Sigmoid colon (tissue), 7 donors: ENCODE results near the gene PABPN1. TPM values are rescaled to one million over a fixed set of nuclear protein-coding genes. Genes with fewer than 3 reads are reported as not detected.

Source experiments
- DNase-seq: peaks from one replicate; pipeline ENCODE4 v3.0.0-alpha.2; 2019
- H3K27ac ChIP-seq, 4 donors: fragments of 200-600 bp; sonication (generic); one replicate each; pipeline ENCODE4 v1.5.1; 2016 to 2019; ENCODE audit warnings: mild to moderate bottlenecking in 1 of 4
- H3K27me3 ChIP-seq, 3 donors: fragments of 200-600 bp; sonication (generic); one replicate each; pipeline ENCODE4 v1.5.1; 2019; ENCODE audit warnings: mild to moderate bottlenecking in 1 of 3
- H3K36me3 ChIP-seq, 4 donors: fragments of 200-600 bp; sonication (generic); one replicate each; pipeline ENCODE4 v1.5.1; 2016 to 2019
- H3K4me1 ChIP-seq, 4 donors: fragments of 200-600 bp; sonication (generic); one replicate each; pipeline ENCODE4 v1.5.1; 2017 to 2019
- H3K4me3 ChIP-seq, 4 donors: fragments of 200-600 bp; sonication (generic); one replicate each; pipeline ENCODE4 v1.5.1; 2017 to 2019; ENCODE audit warnings: mild to moderate bottlenecking in 2 of 4, moderate library complexity in 1 of 4
- H3K9me3 ChIP-seq, 4 donors: fragments of 200-600 bp in 3 of 4; sonication (generic) in 3 of 4; one replicate each; pipeline versions ENCODE4 v1.5.1 to v1.6.1; 2013 to 2019
- CTCF ChIP-seq, 4 experiments: fragments of 450-650 bp in 3 of 4; fragments of 200-600 bp in 1 of 4; IDR thresholded peaks; one replicate each; pipeline ENCODE4 v1.5.1; 2016 to 2019; ENCODE audit warnings: antibody characterized with exemption in 4 of 4, mild to moderate bottlenecking in 3 of 4, moderate library complexity in 2 of 4
- EP300 ChIP-seq, 4 donors: sonication (generic); formaldehyde crosslinking; IDR thresholded peaks; one replicate each; pipeline ENCODE4 v1.6.1; 2017; ENCODE audit warnings: antibody characterized with exemption in 4 of 4
- POLR2A ChIP-seq, 2 donors: fragments of 450-650 bp; IDR thresholded peaks; one replicate each; pipeline ENCODE4 v1.6.1; 2016; ENCODE audit warnings: antibody characterized with exemption in 2 of 2, mild to moderate bottlenecking in 2 of 2, moderate library complexity in 2 of 2
- POLR2AphosphoS5 ChIP-seq, 4 donors: sonication (generic); formaldehyde crosslinking; IDR thresholded peaks; one replicate each; pipeline ENCODE4 v1.6.1; 2017; ENCODE audit warnings: antibody characterized with exemption in 4 of 4
- WGBS, 2 donors: extraction: QIAGEN DNeasy Blood & Tissue Kit; methylation state at CpG; one replicate each; pipeline ENCODE4 v1.1.7; 2013; 5-methylcytosine and 5-hydroxymethylcytosine counted together
- intact Hi-C: fragments of 100-400 bp; cut with DNase I; formaldehyde crosslinking; loops from one replicate; pipeline ENCODE4 v1.15.1; 2023
- polyA plus RNA-seq, 3 donors: library from polyadenylated mRNA; stranded (reverse); fragments of 200-250 nt; gene quantifications; one replicate each; pipeline ENCODE4 v1.2.3, GENCODE V29; 2013
- total RNA-seq, 4 donors: library from RNA; depleted of rRNA; stranded (reverse); fragments of >200 nt; gene quantifications; one replicate each; pipeline ENCODE4 v1.1.0, GENCODE V29; 2016
- donor health status: healthy with polysubstance abuse.
- donor health status: Bipolar disorder and iron deficiency.
- donor health status: healthy.

PABPN1 gene
- total and polyA plus RNA-seq, 7 donors = 38.3 to 137 (median 69.1) TPM

- Histone ChIP-seq H3K9me3 (no peaks in the 10 kb centered on the region), H3K4me3 (peak overlapping the region; percentile 39 to 98 (median 46)), H3K27ac (peak overlapping the region; percentile 91 to 99 (median 96)), H3K36me3 (peaks cover 13 to 24% (median 15%) of the 10 kb centered on the region in 4 donors), H3K27me3 (no peaks in the 10 kb centered on the region), H3K4me1 (peaks cover 0 to 29% (median 21%) of the 10 kb centered on the region in 4 donors)
- 81 to 93% methylated on average over 17 of the region's 17 CpGs for WGBS, 2 donors
- intact Hi-C loops = loop anchor here (2.0 to 10.0 kb wide), 2 partner anchors 13 to 235 kb away; partner anchors contain the start of genes BCL2L2, THTPA and ZFHX2
- peak; percentile 74 for DNase-seq
- TF ChIP-seq CTCF (IDR thresholded peaks at IDR 0.05) = no peak
- no peak for TF ChIP-seq POLR2A (IDR thresholded peaks at IDR 0.05)
- no peak for TF ChIP-seq POLR2AphosphoS5 (IDR thresholded peaks at IDR 0.05)
- no peak for TF ChIP-seq EP300 (IDR thresholded peaks at IDR 0.05)
Observed at GRCh38 chr14:23319746-23320583, 1.3 kb upstream of the PABPN1 start.

- H3K27me3 ChIP-seq = no peaks in the 10 kb centered on the region
- H3K36me3 ChIP-seq = peaks cover 17 to 32% (median 19%) of the 10 kb centered on the region in 4 donors
- H3K4me1 ChIP-seq = peaks cover 0 to 29% (median 21%) of the 10 kb centered on the region in 4 donors
- peak overlapping the region; percentile 97 to 99 (median 98) for H3K27ac ChIP-seq
- peak overlapping the region; percentile 95 to 99 (median 98) for H3K4me3 ChIP-seq
- peak; percentile 81 for DNase-seq
- no peaks in the 10 kb centered on the region for H3K9me3 ChIP-seq
- peak in 1 of 4 donors; percentile 2 for TF ChIP-seq POLR2AphosphoS5 (IDR thresholded peaks at IDR 0.05)
- TF ChIP-seq EP300 (IDR thresholded peaks at IDR 0.05) = no peak
- TF ChIP-seq POLR2A (IDR thresholded peaks at IDR 0.05) = no peak
- 0% methylated on average over 64 of the region's 64 CpGs for WGBS, 2 donors
- intact Hi-C loops = loop anchor here (2.0 to 10.0 kb wide), 2 partner anchors 15 to 233 kb away; partner anchors contain the start of genes BCL2L2, THTPA and ZFHX2
Observed at GRCh38 chr14:23321572-23322547, 603 bp downstream of the PABPN1 start.

DNA sequence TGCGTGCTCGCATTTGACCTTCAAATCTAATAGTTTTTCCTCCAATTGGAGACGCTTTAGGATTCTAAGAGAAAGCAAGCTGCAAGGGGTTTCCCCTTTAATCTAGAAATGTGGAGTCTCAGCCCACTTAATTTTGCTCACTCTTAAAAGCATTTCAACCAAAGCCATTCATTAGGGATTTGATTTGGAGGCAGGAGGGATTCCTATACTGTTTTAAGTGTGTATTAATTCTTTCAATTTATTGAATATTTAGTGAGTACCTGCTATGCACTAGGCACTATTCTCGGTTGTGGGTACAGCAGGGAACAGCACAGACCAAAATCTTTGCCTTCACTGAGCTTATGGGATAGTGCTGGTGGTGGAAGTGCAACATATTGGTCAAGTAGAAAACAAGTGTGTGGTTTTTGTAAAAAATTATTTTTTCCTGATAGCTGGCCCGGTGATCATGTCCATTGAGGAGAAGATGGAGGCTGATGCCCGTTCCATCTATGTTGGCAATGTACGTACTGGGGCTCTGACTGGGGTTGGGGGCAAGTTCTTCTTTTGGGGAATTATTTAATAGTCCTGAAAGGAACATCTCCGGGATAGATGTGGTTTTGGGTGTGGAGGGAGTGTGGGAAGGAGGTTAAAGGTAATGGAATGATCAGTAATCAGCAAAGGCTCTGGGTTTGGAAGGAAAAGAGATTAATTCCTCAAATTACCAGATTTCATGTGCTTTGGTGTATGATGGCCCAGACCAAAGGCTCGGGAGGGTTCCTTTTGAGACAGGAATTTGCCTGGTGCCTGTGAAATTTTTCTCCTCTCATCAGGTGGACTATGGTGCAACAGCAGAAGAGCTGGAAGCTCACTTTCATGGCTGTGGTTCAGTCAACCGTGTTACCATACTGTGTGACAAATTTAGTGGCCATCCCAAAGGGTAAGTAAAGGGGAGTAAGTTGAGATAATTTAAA lies 1.6 kb downstream of the PABPN1 start:
- Histone ChIP-seq H3K36me3 (peaks cover 17 to 32% (median 19%) of the 10 kb centered on the region in 4 donors), H3K27ac (peak overlapping the region in 3 of 4 donors; percentile 97 to 99 (median 98)), H3K27me3 (no peaks in the 10 kb centered on the region), H3K4me3 (peak overlapping the region; percentile 95 to 99 (median 98)), H3K4me1 (peaks cover 0 to 30% (median 22%) of the 10 kb centered on the region in 4 donors), H3K9me3 (no peaks in the 10 kb centered on the region)
- TF ChIP-seq EP300 (IDR thresholded peaks at IDR 0.05) = no peak
- TF ChIP-seq POLR2AphosphoS5 (IDR thresholded peaks at IDR 0.05) = no peak
- TF ChIP-seq CTCF (IDR thresholded peaks at IDR 0.05) = no peak
- TF ChIP-seq POLR2A (IDR thresholded peaks at IDR 0.05) = no peak
- 37 to 57% methylated on average over 10 of the region's 10 CpGs for WGBS, 2 donors
- intact Hi-C loops = loop anchor here (10.0 kb wide), 1 partner anchor 232 kb away; the partner anchor contains the start of genes THTPA and ZFHX2
- DNase-seq = no peak

DNA sequence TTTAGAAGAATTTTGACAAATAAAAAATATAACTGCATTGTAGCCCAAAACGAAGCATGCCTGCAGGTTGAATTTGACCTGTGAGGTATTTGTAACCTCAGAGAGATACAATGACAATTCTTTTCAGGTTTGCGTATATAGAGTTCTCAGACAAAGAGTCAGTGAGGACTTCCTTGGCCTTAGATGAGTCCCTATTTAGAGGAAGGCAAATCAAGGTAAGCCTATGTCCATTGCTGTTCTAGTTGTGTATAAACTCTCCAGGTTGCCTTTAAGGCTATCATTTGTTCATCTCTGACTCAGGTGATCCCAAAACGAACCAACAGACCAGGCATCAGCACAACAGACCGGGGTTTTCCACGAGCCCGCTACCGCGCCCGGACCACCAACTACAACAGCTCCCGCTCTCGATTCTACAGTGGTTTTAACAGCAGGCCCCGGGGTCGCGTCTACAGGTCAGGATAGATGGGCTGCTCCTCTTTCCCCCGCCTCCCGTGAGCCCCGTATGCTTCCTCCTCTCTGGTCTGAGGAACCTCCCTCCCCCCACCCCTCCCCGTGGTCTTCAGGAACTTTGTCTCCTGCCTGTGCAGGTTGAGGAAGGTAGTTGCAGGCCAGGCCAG lies 2.7 kb downstream of the PABPN1 start:
- H3K4me3 ChIP-seq = no peak overlapping the region
- no peak for DNase-seq
- no peak overlapping the region for H3K27ac ChIP-seq
- peaks cover 0 to 32% (median 23%) of the 10 kb centered on the region in 4 donors for H3K4me1 ChIP-seq
- intact Hi-C loops = loop anchor here (10.0 kb wide), 1 partner anchor 231 kb away; the partner anchor contains the start of genes THTPA and ZFHX2
- WGBS, 2 donors = 87 to 89% methylated on average over 18 of the region's 18 CpGs
- TF ChIP-seq POLR2A (IDR thresholded peaks at IDR 0.05) = no peak
- no peak for TF ChIP-seq EP300 (IDR thresholded peaks at IDR 0.05)
- TF ChIP-seq CTCF (IDR thresholded peaks at IDR 0.05) = no peak
- no peak for TF ChIP-seq POLR2AphosphoS5 (IDR thresholded peaks at IDR 0.05)
- no peaks in the 10 kb centered on the region for H3K27me3 ChIP-seq
- H3K9me3 ChIP-seq = no peaks in the 10 kb centered on the region
- H3K36me3 ChIP-seq = peaks cover 17 to 32% (median 19%) of the 10 kb centered on the region in 4 donors
